H9 (cell line): ENCODE results near the gene RBMS2. TPM values are rescaled to one million over a fixed set of nuclear protein-coding genes. Genes with fewer than 3 reads are reported as not detected.

Experiments used
- DNase-seq: peaks from one replicate; pipeline ENCODE4 v3.0.0-alpha.2; 2017
- H2AFZ ChIP-seq: one replicate; pipeline ENCODE4 v1.6.1; 2013; ENCODE audit warnings: mild to moderate bottlenecking, low read length, control low read depth, moderate library complexity
- H2AK5ac ChIP-seq: 2 replicates; pipeline ENCODE4 v1.6.1; 2013; ENCODE audit warnings: low read length, control low read depth, mixed read lengths; ENCODE audit not compliant: insufficient read length
- H2BK120ac ChIP-seq: one replicate; pipeline ENCODE4 v1.6.1; 2013; ENCODE audit warnings: low read depth, mild to moderate bottlenecking, low read length, control low read depth, inconsistent platforms; ENCODE audit not compliant: poor library complexity, severe bottlenecking
- H2BK12ac ChIP-seq: 2 replicates; pipeline ENCODE4 v1.6.1; 2013; ENCODE audit warnings: low read length, control low read depth, mixed read lengths, low read depth; ENCODE audit not compliant: insufficient read length
- H2BK15ac ChIP-seq: 2 replicates; pipeline ENCODE4 v1.6.1; 2013; ENCODE audit warnings: low read depth, low read length, control low read depth
- H2BK20ac ChIP-seq: one replicate; pipeline ENCODE4 v1.6.1; 2013; ENCODE audit warnings: low read depth, mild to moderate bottlenecking, low read length, control low read depth, inconsistent platforms; ENCODE audit not compliant: poor library complexity, severe bottlenecking
- H2BK5ac ChIP-seq: 2 replicates; pipeline ENCODE4 v1.6.1; 2013; ENCODE audit warnings: low read length, control low read depth, mixed read lengths; ENCODE audit not compliant: insufficient read length
- H3K14ac ChIP-seq: 2 replicates; pipeline ENCODE4 v1.6.1; 2013; ENCODE audit warnings: low read length, control low read depth; ENCODE audit not compliant: insufficient read depth
- H3K18ac ChIP-seq: 2 replicates; pipeline ENCODE4 v1.6.1; 2013; ENCODE audit warnings: low read depth, mild to moderate bottlenecking, mixed read lengths, low read length, control low read depth; ENCODE audit not compliant: insufficient read length
- H3K23ac ChIP-seq: 2 replicates; pipeline ENCODE4 v1.6.1; 2013; ENCODE audit warnings: low read length, control low read depth, mixed read lengths, low read depth; ENCODE audit not compliant: insufficient read length
- H3K23me2 ChIP-seq: 2 replicates; pipeline ENCODE4 v1.6.1; 2013; ENCODE audit warnings: low read depth, mild to moderate bottlenecking, mixed read lengths, low read length, control low read depth; ENCODE audit not compliant: insufficient read length, poor library complexity, severe bottlenecking
- H3K27ac ChIP-seq: 2 replicates; pipeline ENCODE4 v1.5.1; 2013; ENCODE audit warnings: low read length, control low read depth, mixed read lengths, low read depth; ENCODE audit not compliant: insufficient read length
- H3K27me3 ChIP-seq: 2 replicates; pipeline ENCODE4 v1.6.1; 2013; ENCODE audit warnings: low read length, control low read depth, inconsistent platforms; ENCODE audit not compliant: insufficient read depth
- H3K4ac ChIP-seq: 2 replicates; pipeline ENCODE4 v1.6.1; 2013; ENCODE audit warnings: low read depth, mild to moderate bottlenecking, control low read depth, inconsistent platforms, low read length, moderate library complexity
- H3K4me1 ChIP-seq: 2 replicates; pipeline ENCODE4 v1.6.1; 2013; ENCODE audit warnings: low read length, control low read depth, inconsistent platforms; ENCODE audit not compliant: insufficient read depth
- H3K4me2 ChIP-seq: 2 replicates; pipeline ENCODE4 v1.6.1; 2013; ENCODE audit warnings: low read length, control low read depth, mixed read lengths; ENCODE audit not compliant: insufficient read length, insufficient read depth
- H3K56ac ChIP-seq: 2 replicates; pipeline ENCODE4 v1.6.1; 2013; ENCODE audit warnings: low read depth, mild to moderate bottlenecking, mixed read lengths, low read length, control low read depth; ENCODE audit not compliant: insufficient read length
- H3K79me1 ChIP-seq: 2 replicates; pipeline ENCODE4 v1.6.1; 2013; ENCODE audit warnings: low read depth, mild to moderate bottlenecking, moderate library complexity, low read length, control low read depth, inconsistent platforms; ENCODE audit not compliant: insufficient read depth, poor library complexity, severe bottlenecking
- H3K79me2 ChIP-seq: 2 replicates; pipeline ENCODE4 v1.6.1; 2013; ENCODE audit warnings: low read length, control low read depth, inconsistent platforms; ENCODE audit not compliant: insufficient read depth
- H3K9ac ChIP-seq: 2 replicates; pipeline ENCODE4 v1.6.1; 2013; ENCODE audit warnings: low read length, control low read depth, mixed read lengths; ENCODE audit not compliant: insufficient read length; ENCODE audit errors: extremely low read depth
- H3K9me3 ChIP-seq: one replicate; pipeline ENCODE4 v1.6.1; 2013; ENCODE audit warnings: low read depth, low read length, inconsistent platforms; ENCODE audit not compliant: control insufficient read depth
- H3T11ph ChIP-seq: one replicate; pipeline ENCODE4 v1.6.1; 2013; ENCODE audit warnings: mild to moderate bottlenecking, low read length, control low read depth, inconsistent platforms
- H4K20me1 ChIP-seq: one replicate; pipeline ENCODE4 v1.6.1; 2013; ENCODE audit not compliant: control insufficient read depth, insufficient read length, insufficient read depth
- H4K5ac ChIP-seq: 2 replicates; pipeline ENCODE4 v1.6.1; 2013; ENCODE audit warnings: low read depth, mild to moderate bottlenecking, mixed read lengths, low read length, control low read depth; ENCODE audit not compliant: insufficient read length
- H4K8ac ChIP-seq: replicated peaks from 2 replicates; pipeline ENCODE4 v1.6.1; 2013; ENCODE audit warnings: low read length, control low read depth, mixed read lengths, low read depth; ENCODE audit not compliant: insufficient read length
- H4K91ac ChIP-seq: 2 replicates; pipeline ENCODE4 v1.6.1; 2013; ENCODE audit warnings: low read depth, mild to moderate bottlenecking, moderate library complexity, mixed read lengths, low read length, control low read depth; ENCODE audit not compliant: insufficient read length
- H3K27ac Mint-ChIP-seq, 3 experiments: 2 replicates in 2 of 3; 3 replicates in 1 of 3; pipeline ENCODE4 v1.8.0; 2020 to 2021; ENCODE audit warnings: mixed read lengths in 3 of 3, mild to moderate bottlenecking in 1 of 3, moderate library complexity in 1 of 3
- H3K27me3 Mint-ChIP-seq: 2 replicates; pipeline ENCODE4 v1.8.0; 2021; ENCODE audit warnings: low read depth, mild to moderate bottlenecking, moderate library complexity, mixed read lengths
- H3K36me3 Mint-ChIP-seq, 3 experiments: 2 replicates in 2 of 3; 3 replicates in 1 of 3; pipeline ENCODE4 v1.8.0; 2020 to 2021; ENCODE audit warnings: low read depth in 3 of 3, mixed read lengths in 3 of 3; ENCODE audit not compliant: insufficient read depth in 1 of 3
- H3K4me1 Mint-ChIP-seq, 2 experiments: 2 replicates each; pipeline ENCODE4 v1.8.0; 2020; ENCODE audit warnings: mixed read lengths in 2 of 2
- H3K4me3 Mint-ChIP-seq, 2 experiments: 2 replicates in 1 of 2; 3 replicates in 1 of 2; pipeline ENCODE4 v1.8.0; 2020 to 2021; ENCODE audit warnings: mild to moderate bottlenecking in 2 of 2, mixed read lengths in 2 of 2, moderate library complexity in 1 of 2
- H3K9me3 Mint-ChIP-seq, 2 experiments: 2 replicates in 1 of 2; 3 replicates in 1 of 2; pipeline ENCODE4 v1.8.0; 2020; ENCODE audit warnings: mild to moderate bottlenecking in 2 of 2, mixed read lengths in 2 of 2, moderate library complexity in 1 of 2
- total RNA-seq: library from RNA; stranded (reverse); gene quantifications from 2 replicates; pipeline ENCODE4 v1.2.1, GENCODE V29; 2021
- TF ChIP-seq, protein P1 (sequence below): fragments of 200-600 bp; sonication (generic); conservative IDR thresholded peaks from 3 replicates; pipeline ENCODE4 v1.8.0; 2021; ENCODE audit warnings: antibody characterized with exemption, mild to moderate bottlenecking

RBMS2 gene
- total RNA-seq, 1 experiment from 2014 or later = 9.5 TPM

DNA sequence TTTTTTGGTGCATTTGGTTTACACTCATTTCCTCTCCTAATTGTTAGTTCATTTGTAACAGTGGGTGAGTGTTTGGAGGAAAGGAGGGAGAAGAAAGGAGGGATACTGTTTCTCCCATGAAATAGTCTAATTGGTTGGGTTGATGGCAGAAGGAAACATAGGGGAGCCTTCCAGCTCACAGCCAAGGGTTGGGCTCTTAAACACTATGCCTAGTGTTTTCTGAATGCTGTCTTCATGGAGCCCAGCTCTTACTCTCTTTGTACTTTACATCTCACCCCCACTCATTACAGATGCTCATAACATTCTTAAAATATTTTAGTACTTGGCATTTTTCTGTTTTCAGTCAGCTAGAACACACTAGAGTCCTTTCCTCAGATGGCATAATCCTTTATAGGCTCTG lies 70.3 kb downstream of the RBMS2 start:
- H3K27ac Mint-ChIP-seq = peak overlapping the region in 1 of 3 experiments; percentile 51; a peak in 3 of 7 replicates
- H3K27ac ChIP-seq = no peak overlapping the region

More for the DNA sequence above, 70.3 kb downstream of the RBMS2 start:
- Histone ChIP-seq H2BK20ac (no peak overlapping the region), H3K4ac (no peak overlapping the region), H4K8ac (no peak overlapping the region), H3K79me2 (no peaks in the 10 kb centered on the region), H3K4me2 (no peak overlapping the region), H2BK12ac (no peak overlapping the region), H3K79me1 (no peaks in the 10 kb centered on the region), H2BK5ac (no peak overlapping the region), H2AK5ac (no peak overlapping the region), H3K9me3 (no peaks in the 10 kb centered on the region), H2BK15ac (no peak overlapping the region), H4K5ac (no peak overlapping the region), H4K91ac (no peak overlapping the region), H3K27me3 (no peaks in the 10 kb centered on the region), H2AFZ (no peak overlapping the region), H4K20me1 (peaks cover 3% of the 10 kb centered on the region), H3K9ac (no peak overlapping the region), H3K23me2 (no peaks in the 10 kb centered on the region), H2BK120ac (no peak overlapping the region), H3K56ac (no peak overlapping the region), H3T11ph (no peak overlapping the region), H3K4me1 (peaks cover 12% of the 10 kb centered on the region; the same call in 1 of the 2 replicates), H3K14ac (no peak overlapping the region), H3K23ac (no peak overlapping the region), H3K18ac (no peak overlapping the region)
- TF ChIP-seq, protein P1, sequence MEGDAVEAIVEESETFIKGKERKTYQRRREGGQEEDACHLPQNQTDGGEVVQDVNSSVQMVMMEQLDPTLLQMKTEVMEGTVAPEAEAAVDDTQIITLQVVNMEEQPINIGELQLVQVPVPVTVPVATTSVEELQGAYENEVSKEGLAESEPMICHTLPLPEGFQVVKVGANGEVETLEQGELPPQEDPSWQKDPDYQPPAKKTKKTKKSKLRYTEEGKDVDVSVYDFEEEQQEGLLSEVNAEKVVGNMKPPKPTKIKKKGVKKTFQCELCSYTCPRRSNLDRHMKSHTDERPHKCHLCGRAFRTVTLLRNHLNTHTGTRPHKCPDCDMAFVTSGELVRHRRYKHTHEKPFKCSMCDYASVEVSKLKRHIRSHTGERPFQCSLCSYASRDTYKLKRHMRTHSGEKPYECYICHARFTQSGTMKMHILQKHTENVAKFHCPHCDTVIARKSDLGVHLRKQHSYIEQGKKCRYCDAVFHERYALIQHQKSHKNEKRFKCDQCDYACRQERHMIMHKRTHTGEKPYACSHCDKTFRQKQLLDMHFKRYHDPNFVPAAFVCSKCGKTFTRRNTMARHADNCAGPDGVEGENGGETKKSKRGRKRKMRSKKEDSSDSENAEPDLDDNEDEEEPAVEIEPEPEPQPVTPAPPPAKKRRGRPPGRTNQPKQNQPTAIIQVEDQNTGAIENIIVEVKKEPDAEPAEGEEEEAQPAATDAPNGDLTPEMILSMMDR = no peak
- no peaks in the 10 kb centered on the region for H3K27me3 Mint-ChIP-seq
- DNase-seq = no peak
- peaks cover 31 to 43% of the 10 kb centered on the region in 2 experiments for H3K4me1 Mint-ChIP-seq
- H3K4me3 Mint-ChIP-seq = no peak overlapping the region
- peaks cover 2 to 14% (median 3%) of the 10 kb centered on the region in 3 experiments; a peak in 5 of 7 replicates for H3K36me3 Mint-ChIP-seq
- no peaks in the 10 kb centered on the region for H3K9me3 Mint-ChIP-seq
